NCI-H2227 (cell line): Measurements from ENCODE around the gene CLIC1.

Source experiments
- DNase-seq: peaks from one replicate; lab custom pipeline; 2025; ENCODE audit not compliant: unreplicated experiment; lab: John Stamatoyannopoulos, UW

CLIC1 gene

GRCh38 chr6:31768363-31769257, 32.3 kb upstream of the CLIC1 start:
- DNase-seq = no peak

- no peak for DNase-seq
Observed at GRCh38 chr6:31767096-31767645, 30.8 kb upstream of the CLIC1 start.

- DNase-seq = no peak
Observed at GRCh38 chr6:31765910-31766794, 29.8 kb upstream of the CLIC1 start.

DNA sequence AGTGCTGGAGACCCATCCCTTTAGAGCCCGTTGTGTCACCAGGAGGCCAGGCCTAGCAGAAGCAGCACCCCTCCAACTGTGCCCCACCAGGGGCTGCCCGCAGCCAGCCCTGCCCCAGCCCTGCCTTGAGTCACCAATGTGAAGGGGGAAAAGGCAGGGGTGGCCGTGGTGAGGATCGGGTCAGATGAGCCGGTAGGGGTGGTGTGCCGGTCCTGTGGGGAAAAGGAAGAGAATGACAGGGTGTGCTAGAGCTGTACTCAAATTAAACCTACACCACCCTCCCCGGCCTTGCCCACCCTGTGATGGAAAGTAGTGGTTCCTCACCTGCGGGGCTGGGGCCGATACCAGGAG, 29.2 kb upstream of the CLIC1 start:
- no peak for DNase-seq

DNA sequence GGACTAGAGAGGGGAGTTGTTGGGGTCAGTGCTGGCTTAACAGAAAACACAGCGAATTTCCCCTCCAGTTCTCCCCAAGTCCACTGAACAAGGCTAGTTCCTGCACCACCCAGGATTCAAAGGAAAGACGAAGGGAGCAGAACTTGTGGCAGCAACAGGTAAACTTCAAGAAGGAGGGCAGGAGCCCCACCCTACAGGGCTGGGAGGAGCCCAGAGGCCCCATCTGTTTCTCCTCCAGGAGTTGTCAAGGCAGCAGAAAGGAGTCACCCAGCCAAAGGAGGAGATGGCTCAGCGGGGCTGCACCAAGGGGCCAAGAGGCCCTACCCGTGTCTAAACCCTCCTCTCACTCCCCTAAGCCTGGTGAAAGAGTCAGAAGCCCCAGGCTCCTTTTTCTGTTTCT, 27.9 kb upstream of the CLIC1 start:
- DNase-seq = no peak

DNA sequence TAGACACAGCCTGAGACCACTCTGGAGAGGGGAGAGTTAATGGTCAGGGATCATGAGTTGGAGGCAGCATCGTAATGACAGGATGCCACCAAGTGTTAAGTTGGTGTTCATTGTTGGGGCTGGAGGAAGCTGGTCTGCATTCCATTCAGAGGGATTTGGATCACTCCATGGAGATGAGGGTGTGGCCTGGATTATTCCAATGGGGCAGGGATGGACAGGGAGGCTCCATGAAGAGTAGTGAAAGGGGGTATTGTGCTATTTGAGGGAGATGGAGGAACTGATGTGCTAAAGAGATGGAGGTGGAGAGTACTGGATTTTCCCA, 27.2 kb upstream of the CLIC1 start:
- DNase-seq = no peak

DNA sequence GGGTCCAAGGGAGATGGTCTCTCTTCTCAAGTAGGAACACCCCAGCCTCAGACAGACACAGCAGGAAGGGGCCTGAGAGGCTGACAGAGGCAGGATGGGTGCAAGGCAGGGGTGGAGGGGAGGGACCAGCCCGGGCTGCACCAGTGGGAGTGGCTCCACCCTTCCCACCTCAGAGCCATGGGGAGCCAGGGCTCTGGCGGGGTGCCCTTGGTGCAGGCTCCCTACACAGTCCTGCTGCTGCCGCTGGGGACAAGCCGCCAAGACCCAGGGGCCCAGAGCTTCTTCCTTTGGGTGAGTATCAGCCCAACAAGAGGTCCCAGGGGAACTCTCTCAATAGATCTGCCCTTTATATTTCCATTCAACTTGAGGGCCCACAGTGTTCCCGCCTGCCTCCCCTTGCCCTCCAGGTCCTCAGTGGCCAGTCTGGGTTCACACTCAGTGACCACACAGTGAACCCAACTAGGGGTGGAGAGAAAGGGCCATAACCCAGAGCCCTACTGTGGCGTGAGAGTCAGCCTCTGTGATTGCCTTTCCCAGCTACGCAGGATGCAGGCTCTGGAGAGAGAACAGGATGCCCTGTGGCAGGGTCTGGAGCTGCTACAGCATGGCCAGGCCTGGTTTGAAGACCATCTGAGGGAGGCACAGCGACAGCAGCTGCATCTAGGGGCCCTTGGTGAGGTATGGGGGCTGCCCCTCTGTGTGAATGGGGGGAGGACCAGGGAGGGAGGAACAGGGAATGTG, 26.7 kb upstream of the CLIC1 start:
- DNase-seq = no peak

DNA sequence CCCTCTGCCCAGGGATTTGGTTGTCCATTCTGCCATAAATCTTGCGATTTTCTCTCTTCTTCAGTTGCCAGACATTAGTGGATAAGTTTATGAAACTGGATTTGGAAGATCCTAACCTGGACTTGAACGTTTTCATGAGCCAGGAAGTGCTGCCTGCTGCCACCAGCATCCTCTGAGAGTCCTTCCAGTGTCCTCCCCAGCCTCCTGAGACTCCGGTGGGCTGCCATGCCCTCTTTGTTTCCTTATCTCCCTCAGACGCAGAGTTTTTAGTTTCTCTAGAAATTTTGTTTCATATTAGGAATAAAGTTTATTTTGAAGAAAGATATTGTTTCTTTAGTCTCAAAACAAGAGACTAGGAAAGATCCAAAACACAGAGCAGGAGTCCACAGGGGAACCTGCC, 26.0 kb upstream of the CLIC1 start, which contains the start of gene SAPCD1:
Gene SAPCD1 (plus strand): TSS at position 301 of the 400 bp plus-strand sequence. CDS start 399 bp downstream, outside the sequence.
- no peak for DNase-seq

- no peak for DNase-seq
Observed at GRCh38 chr6:31761343-31761742, 25.0 kb upstream of the CLIC1 start.

DNA sequence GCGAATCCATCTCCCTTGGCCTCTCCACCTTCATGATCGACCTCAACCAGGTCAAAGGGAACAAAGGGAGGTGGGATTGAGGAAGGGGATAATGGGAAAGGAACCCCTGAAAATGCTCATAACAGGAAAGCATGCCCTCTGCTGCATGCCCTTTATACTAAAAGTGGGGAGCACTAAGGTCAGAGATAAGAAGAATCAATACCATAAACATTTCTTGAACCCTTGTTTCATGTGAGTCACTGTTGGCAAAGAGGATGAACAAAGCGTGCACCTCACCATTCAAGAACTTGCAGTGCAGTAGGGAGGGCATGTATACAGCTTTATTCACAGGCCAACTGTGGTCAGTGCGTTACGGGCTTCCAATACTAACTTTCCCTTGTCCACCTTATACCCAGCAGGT, 24.5 kb upstream of the CLIC1 start:
- DNase-seq = no peak

GRCh38 chr6:31758281-31758680, 22.0 kb upstream of the CLIC1 start:
- DNase-seq = no peak

DNA sequence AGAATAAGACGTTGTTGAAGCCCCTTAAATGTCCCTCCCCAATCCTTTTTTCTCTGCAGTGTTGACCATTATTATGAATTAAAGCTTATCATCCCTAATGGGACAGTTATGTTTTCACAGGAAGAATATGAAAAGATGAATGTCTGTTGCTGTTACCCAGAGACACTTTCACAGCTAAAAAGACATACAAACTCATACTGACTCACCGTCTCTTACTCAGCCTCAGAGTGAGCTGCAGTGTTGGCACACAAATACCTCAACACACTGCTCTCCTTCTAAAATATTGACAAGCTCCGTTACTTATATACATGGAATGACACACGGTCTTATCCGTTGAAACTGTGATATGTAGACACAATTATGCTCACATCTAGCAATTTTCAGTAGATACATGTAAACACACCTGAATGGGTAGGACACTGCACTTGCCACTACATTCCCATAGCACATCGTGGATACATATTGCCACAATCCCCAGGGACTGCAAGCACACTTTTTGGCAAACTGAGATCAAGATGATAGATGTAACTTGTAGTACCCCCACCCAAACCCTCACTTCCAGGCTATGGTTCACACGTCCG, 16.5 kb upstream of the CLIC1 start:
- DNase-seq = no peak

- DNase-seq = no peak
Observed at GRCh38 chr6:31750411-31751022, 14.2 kb upstream of the CLIC1 start.

GRCh38 chr6:31749301-31750036, 13.1 kb upstream of the CLIC1 start:
- DNase-seq = no peak

GRCh38 chr6:31744422-31744821, 8.1 kb upstream of the CLIC1 start:
- no peak for DNase-seq

- no peak for DNase-seq
Observed at GRCh38 chr6:31742894-31743293, 6.6 kb upstream of the CLIC1 start.

- DNase-seq = no peak
Observed at GRCh38 chr6:31741815-31742214, 5.5 kb upstream of the CLIC1 start.

DNA sequence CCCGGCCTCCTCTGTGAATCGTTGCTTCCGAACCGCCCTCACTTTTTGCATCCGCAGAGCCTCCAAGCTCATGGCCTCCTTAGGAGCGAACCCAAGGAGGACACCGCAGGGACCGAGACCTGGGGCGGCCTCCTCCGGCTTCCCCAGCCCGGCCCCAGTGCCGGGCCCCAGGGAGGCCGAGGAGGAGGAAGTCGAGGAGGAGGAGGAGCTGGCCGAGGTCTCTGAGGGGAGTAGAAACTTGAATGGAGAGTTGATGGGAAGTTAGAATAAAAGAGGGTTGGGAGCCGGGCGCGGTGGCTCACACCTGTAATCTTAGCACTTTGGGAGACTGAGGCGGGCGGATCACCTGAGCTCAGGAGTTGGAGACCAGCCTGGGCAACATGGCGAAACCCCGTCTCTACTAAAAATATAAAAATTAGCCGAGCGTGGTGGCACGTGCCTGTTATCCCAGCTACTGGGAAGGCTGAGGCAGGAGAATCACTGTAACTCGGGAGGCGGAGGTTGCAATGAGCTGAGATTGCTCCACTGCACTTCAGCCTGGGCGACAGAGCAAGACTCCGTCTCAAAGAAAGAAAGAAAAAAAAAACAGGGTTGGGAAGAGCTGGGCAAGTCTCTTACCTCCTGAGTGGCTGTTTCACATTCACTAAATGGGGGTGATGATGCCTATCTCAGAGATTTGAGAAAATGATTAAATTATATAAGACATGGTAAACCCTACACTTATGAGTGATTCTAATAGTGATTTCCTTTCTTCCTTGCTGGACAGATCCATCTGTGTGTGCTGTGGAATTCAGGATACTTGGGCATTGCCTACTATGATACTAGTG, 4.3 kb upstream of the CLIC1 start:
- no peak for DNase-seq
